Measurements from ENCODE around the gene NHERF2. TPM values are rescaled to one million over a fixed set of nuclear protein-coding genes. Genes with fewer than 3 reads are reported as not detected.
"Not testable (repeated sequence)": the region's sequence is repeated elsewhere in the genome, so short reads cannot be mapped to it uniquely, and the experiment has no call there.

NHERF2 gene
- total RNA-seq, 4 donors from 2014 or later: 13.8 to 36.5 (median 21.8) TPM

DNA sequence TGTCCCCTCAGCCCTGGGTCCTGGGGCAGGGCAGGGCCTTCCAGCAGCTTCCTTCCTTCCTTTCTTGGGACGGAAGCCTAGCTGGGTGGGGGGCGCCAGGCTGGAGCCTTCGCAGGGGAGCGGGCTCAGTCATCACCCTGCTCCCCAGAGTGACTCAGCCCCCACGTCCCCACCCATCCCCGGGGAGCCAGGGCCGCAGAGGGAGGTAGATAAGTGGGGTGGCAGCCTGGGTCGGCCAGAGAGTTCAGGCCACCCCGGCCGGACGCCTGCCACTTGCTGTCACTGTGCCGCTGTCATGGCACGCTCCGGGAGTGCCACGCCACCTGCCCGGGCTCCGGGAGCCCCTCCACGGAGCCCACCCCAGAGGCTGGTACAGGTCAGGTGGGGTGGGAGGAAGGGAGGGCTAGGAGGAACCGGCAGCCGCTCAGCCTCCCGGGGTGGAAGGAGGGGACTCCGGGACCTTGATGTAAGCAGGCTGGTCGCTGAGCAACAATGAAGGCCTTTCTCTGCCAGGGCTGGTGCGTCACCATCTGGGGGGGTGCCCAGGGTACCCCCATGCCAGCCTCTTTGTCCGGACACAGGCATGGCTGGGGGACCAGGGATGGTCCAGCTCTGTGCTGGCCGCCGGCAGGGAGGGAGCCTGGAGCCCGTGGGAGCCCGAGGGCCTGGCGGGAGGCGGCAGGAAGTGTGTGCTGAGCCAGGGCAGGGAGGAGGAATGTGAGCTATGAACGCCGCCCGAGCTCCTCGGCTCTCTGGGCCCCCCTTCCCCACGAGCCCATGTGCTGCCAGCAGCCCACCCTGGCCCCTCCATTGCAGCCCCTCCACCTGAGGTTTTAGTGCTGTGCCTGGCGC, 6.6 kb downstream of the NHERF2 start:
- no peaks in the 10 kb centered on the region for H3K9me3 ChIP-seq
- peaks cover 59% of the 10 kb centered on the region for H3K4me1 ChIP-seq
- WGBS: 4% methylated on average over 8 of the region's 37 CpGs
- H3K27me3 ChIP-seq: no peaks in the 10 kb centered on the region
- peaks cover 9% of the 10 kb centered on the region for H3K36me3 ChIP-seq
- DNase-seq (ENCODE audit: low spot score in 2 of 2): peak in 1 of 2 donors; percentile 84
- TF ChIP-seq POLR2AphosphoS5 (IDR thresholded peaks at IDR 0.05) (no peak), EP300 (IDR thresholded peaks at IDR 0.05) (no peak), POLR2A (IDR thresholded peaks at IDR 0.05) (no peak)
- TF ChIP-seq, protein P1, sequence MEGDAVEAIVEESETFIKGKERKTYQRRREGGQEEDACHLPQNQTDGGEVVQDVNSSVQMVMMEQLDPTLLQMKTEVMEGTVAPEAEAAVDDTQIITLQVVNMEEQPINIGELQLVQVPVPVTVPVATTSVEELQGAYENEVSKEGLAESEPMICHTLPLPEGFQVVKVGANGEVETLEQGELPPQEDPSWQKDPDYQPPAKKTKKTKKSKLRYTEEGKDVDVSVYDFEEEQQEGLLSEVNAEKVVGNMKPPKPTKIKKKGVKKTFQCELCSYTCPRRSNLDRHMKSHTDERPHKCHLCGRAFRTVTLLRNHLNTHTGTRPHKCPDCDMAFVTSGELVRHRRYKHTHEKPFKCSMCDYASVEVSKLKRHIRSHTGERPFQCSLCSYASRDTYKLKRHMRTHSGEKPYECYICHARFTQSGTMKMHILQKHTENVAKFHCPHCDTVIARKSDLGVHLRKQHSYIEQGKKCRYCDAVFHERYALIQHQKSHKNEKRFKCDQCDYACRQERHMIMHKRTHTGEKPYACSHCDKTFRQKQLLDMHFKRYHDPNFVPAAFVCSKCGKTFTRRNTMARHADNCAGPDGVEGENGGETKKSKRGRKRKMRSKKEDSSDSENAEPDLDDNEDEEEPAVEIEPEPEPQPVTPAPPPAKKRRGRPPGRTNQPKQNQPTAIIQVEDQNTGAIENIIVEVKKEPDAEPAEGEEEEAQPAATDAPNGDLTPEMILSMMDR (IDR thresholded peaks at IDR 0.05): no peak
- peak overlapping the region; percentile 45 for H3K4me3 ChIP-seq
- H3K27ac ChIP-seq: peak overlapping the region; percentile 80

DNA sequence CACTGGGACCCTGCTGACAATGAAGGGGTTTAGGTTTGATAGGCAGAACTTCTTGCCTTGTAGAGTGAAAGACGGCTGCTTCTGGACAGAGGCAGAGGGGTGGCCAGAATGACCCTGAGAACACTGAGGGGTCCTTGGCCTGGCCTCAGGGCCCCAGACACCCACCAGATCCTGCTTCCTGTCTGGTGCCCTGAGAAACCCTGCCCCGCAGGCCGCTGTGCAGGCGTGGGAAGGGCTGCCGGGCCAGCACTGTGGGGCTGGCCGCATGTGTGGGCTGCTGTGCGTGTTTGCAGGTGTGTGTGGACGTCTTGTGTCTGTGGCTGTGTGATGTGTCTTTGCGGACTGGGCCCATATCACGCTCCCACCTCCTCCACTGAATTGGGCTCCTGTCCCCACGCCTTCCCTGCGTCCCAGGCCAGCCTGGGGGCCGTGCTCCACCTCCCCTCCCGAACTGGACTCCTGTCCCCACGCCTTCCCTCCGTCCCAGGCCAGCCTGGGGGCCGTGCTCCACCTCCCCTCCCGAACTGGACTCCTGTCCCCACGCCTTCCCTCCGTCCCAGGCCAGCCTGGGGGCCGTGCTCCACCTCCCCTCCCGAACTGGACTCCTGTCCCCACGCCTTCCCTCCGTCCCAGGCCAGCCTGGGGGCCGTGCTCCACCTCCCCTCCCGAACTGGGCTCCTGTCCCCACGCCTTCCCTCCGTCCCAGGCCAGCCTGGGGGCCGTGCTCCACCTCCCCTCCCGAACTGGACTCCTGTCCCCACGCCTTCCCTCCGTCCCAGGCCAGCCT, 7.4 kb downstream of the NHERF2 start:
- H3K36me3 ChIP-seq; H3K9me3 ChIP-seq; DNase-seq (ENCODE audit: low spot score in 2 of 2); H3K27me3 ChIP-seq: not testable (repeated sequence)
- Histone ChIP-seq H3K27ac (peak overlapping the region; percentile 80), H3K4me3 (peak overlapping the region; percentile 45), H3K4me1 (peaks cover 62% of the 10 kb centered on the region)
- 43% methylated on average over 15 of the region's 32 CpGs for WGBS

DNA sequence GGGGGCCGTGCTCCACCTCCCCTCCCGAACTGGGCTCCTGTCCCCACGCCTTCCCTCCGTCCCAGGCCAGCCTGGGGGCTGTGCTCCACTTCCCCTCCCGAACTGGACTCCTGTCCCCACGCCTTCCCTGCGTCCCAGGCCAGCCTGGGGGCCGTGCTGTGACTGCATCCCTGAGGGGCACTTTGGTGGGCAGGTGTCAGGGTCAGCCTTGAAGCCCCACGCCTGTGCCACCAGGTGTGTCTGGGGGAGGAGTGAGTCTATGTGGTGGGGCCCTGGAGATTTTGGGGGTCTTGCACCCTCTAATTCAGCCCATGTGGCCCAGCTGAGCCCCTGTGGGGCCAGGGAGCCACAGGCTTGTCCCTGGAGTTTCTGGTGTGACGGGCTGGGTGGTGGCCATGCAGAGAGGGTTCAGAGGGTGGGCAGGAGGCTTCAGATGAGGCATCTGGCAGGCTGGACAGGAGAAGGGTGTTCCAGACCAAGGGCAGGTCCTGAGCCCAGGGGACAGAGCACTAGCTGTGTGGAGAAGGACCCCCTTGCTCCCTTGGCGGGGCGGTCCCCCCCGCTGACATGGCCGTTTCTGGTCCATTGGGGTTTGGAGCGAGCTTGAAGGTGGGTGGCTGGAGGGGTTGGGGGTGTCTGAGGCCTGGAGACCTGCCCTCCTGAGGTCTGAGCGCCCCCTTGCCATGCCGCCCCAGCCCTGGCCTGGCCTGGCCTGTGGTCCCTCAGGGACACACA, 8.2 kb downstream of the NHERF2 start:
- Histone ChIP-seq H3K27me3 (no peaks in the 10 kb centered on the region), H3K4me3 (peak overlapping the region; percentile 35), H3K4me1 (peaks cover 70% of the 10 kb centered on the region), H3K27ac (peak overlapping the region; percentile 75), H3K9me3 (no peaks in the 10 kb centered on the region), H3K36me3 (peaks cover 9% of the 10 kb centered on the region)
- WGBS: 100% methylated on average over 1 of the region's 17 CpGs
- TF ChIP-seq POLR2AphosphoS5 (IDR thresholded peaks at IDR 0.05): no peak
- TF ChIP-seq, protein P1 (IDR thresholded peaks at IDR 0.05): no peak
- no peak for TF ChIP-seq POLR2A (IDR thresholded peaks at IDR 0.05)
- no peak for TF ChIP-seq EP300 (IDR thresholded peaks at IDR 0.05)
- no peak for DNase-seq (ENCODE audit: low spot score in 2 of 2)

DNA sequence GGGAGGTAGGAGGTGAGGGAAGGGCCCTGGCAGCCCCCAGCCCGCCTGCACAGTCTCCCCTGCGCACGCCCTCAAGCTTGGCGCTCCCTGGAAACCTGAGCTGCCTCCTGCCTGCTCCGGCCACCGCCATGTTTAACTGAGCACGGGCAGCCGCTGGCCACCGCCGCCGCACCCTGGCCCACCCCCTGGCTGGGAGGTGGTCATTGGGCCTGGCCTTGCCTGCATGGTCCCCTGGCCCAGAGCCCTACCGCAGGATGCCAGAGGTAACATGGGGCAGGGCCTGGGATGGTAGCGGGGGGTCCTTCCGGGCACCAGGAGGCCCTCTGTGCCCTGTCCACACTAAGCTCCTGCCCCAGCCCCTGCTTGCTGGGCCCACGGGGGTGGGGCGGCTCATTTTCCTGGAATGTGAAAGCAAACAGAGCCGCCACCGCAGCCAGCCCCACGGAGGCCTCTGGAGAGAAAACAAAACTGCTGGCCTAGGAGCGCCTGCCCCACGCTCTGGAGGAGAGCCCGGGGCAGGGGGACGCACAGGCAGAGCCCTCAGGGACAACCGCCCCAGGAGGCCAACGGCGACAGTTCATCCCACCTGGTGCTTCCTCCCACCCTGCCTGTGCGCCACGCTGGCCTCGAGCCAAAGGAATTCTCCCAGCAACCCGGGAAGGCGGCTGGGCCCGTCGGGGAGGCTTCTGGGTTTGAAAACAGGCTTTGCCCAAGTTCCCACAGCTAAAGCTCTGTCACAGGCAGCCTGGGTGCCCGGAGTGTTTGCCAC, 8.9 kb downstream of the NHERF2 start:
- peaks cover 9% of the 10 kb centered on the region for H3K36me3 ChIP-seq
- peak overlapping the region; percentile 35 for H3K4me3 ChIP-seq
- 9% methylated on average over 7 of the region's 34 CpGs for WGBS
- DNase-seq (ENCODE audit: low spot score in 2 of 2): peak in 1 of 2 donors; percentile 72
- H3K27ac ChIP-seq: peak overlapping the region; percentile 75
- H3K4me1 ChIP-seq: peaks cover 76% of the 10 kb centered on the region
- no peak for TF ChIP-seq POLR2A (IDR thresholded peaks at IDR 0.05)
- TF ChIP-seq, protein P1 (IDR thresholded peaks at IDR 0.05): no peak
- no peak for TF ChIP-seq POLR2AphosphoS5 (IDR thresholded peaks at IDR 0.05)
- TF ChIP-seq EP300 (IDR thresholded peaks at IDR 0.05): no peak
- no peaks in the 10 kb centered on the region for H3K27me3 ChIP-seq
- H3K9me3 ChIP-seq: no peaks in the 10 kb centered on the region
